Osteocyte (in vitro differentiated cells): ENCODE measurements around the gene PLEKHN1. TPM values are rescaled to one million over a fixed set of nuclear protein-coding genes. Genes with fewer than 3 reads are reported as not detected.
A peak's percentile ranks its signal among the peaks of the same experiment; 100 is the strongest.
"Not testable (repeated sequence)": the region's sequence is repeated elsewhere in the genome, so short reads cannot be mapped to it uniquely, and the experiment has no call there.

Experiments used
- DNase-seq: peaks from one replicate; pipeline ENCODE4 v3.0.0; 2021; ENCODE audit warnings: mixed read lengths; ENCODE audit not compliant: unreplicated experiment; ENCODE audit errors: extremely low spot score
- H3K27ac Mint-ChIP-seq: one replicate; pipeline ENCODE4 v1.8.0; 2021; ENCODE audit warnings: mild to moderate bottlenecking, mixed read lengths; ENCODE audit not compliant: unreplicated experiment
- H3K27me3 Mint-ChIP-seq: one replicate; pipeline ENCODE4 v1.8.0; 2021; ENCODE audit warnings: mixed read lengths; ENCODE audit not compliant: unreplicated experiment
- H3K36me3 Mint-ChIP-seq: one replicate; pipeline ENCODE4 v1.8.0; 2021; ENCODE audit warnings: mixed read lengths; ENCODE audit not compliant: unreplicated experiment
- H3K4me1 Mint-ChIP-seq: one replicate; pipeline ENCODE4 v1.8.0; 2021; ENCODE audit warnings: mixed read lengths; ENCODE audit not compliant: unreplicated experiment
- H3K4me3 Mint-ChIP-seq: one replicate; pipeline ENCODE4 v1.8.0; 2021; ENCODE audit warnings: mild to moderate bottlenecking, moderate library complexity, mixed read lengths; ENCODE audit not compliant: unreplicated experiment
- H3K9me3 Mint-ChIP-seq: one replicate; pipeline ENCODE4 v1.8.0; 2021; ENCODE audit warnings: mixed read lengths; ENCODE audit not compliant: unreplicated experiment
- CTCF ChIP-seq: fragments of 200-600 bp; sonication (generic); IDR thresholded peaks from 2 replicates; pipeline ENCODE4 v1.5.0; 2021; ENCODE audit warnings: antibody characterized with exemption, mild to moderate bottlenecking, moderate library complexity
- total RNA-seq: library from RNA; stranded (reverse); gene quantifications from 2 replicates; pipeline ENCODE4 v1.2.1, GENCODE V29; 2021

PLEKHN1 gene
- total RNA-seq, 1 donor from 2014 or later: 0.21 TPM

GRCh38 chr1:943545-944340, 22.5 kb upstream of the PLEKHN1 start:
- Mint-ChIP-seq H3K27ac (peak overlapping the region; percentile 75), H3K36me3 (peaks cover 12% of the 10 kb centered on the region), H3K27me3 (no peaks in the 10 kb centered on the region), H3K4me1 (peaks cover 44% of the 10 kb centered on the region), H3K9me3 (no peaks in the 10 kb centered on the region), H3K4me3 (no peak overlapping the region)
- DNase-seq: no peak
- no peak for TF ChIP-seq CTCF

- no peaks in the 10 kb centered on the region for H3K27me3 Mint-ChIP-seq
- no peak for TF ChIP-seq CTCF
- no peak overlapping the region for H3K4me3 Mint-ChIP-seq
- peaks cover 38% of the 10 kb centered on the region for H3K4me1 Mint-ChIP-seq
- peak overlapping the region; percentile 75 for H3K27ac Mint-ChIP-seq
- no peak for DNase-seq
- H3K36me3 Mint-ChIP-seq: peaks cover 18% of the 10 kb centered on the region
- no peaks in the 10 kb centered on the region for H3K9me3 Mint-ChIP-seq
Observed at GRCh38 chr1:944341-945325, 21.6 kb upstream of the PLEKHN1 start.

- H3K27ac Mint-ChIP-seq: peak overlapping the region; percentile 46
- H3K4me3 Mint-ChIP-seq: no peak overlapping the region
- H3K9me3 Mint-ChIP-seq: no peaks in the 10 kb centered on the region
- peaks cover 25% of the 10 kb centered on the region for H3K36me3 Mint-ChIP-seq
- TF ChIP-seq CTCF: no peak
- no peak for DNase-seq
- peaks cover 34% of the 10 kb centered on the region for H3K4me1 Mint-ChIP-seq
- no peaks in the 10 kb centered on the region for H3K27me3 Mint-ChIP-seq
Observed at GRCh38 chr1:945688-946556, 20.4 kb upstream of the PLEKHN1 start.

- Mint-ChIP-seq H3K4me1 (peaks cover 30% of the 10 kb centered on the region), H3K36me3 (peaks cover 31% of the 10 kb centered on the region)
- not testable (repeated sequence) for H3K9me3 Mint-ChIP-seq, H3K27me3 Mint-ChIP-seq, H3K27ac Mint-ChIP-seq, H3K4me3 Mint-ChIP-seq, DNase-seq
Observed at GRCh38 chr1:946811-947210, 19.5 kb upstream of the PLEKHN1 start.

- Mint-ChIP-seq H3K27ac (no peak overlapping the region), H3K36me3 (peaks cover 32% of the 10 kb centered on the region), H3K27me3 (no peaks in the 10 kb centered on the region), H3K9me3 (no peaks in the 10 kb centered on the region), H3K4me3 (no peak overlapping the region), H3K4me1 (peaks cover 28% of the 10 kb centered on the region)
- no peak for DNase-seq
- TF ChIP-seq CTCF: no peak
Observed at GRCh38 chr1:947958-948357, 18.3 kb upstream of the PLEKHN1 start.
